Mucosa of stomach (tissue), 1 donor: ENCODE results near the gene PIAS4.
"Not testable (repeated sequence)": the region's sequence is repeated elsewhere in the genome, so short reads cannot be mapped to it uniquely, and the experiment has no call there.

Experiments
- H3K27me3 ChIP-seq: one replicate; pipeline ENCODE4 v1.7.0; 2013; ENCODE audit warnings: mild to moderate bottlenecking, low read length; ENCODE audit not compliant: control insufficient read depth, insufficient read depth
- H3K36me3 ChIP-seq: one replicate; pipeline ENCODE4 v1.7.0; 2013; ENCODE audit warnings: low read length; ENCODE audit not compliant: control insufficient read depth, insufficient read depth
- H3K4me1 ChIP-seq: one replicate; pipeline ENCODE4 v1.7.0; 2013; ENCODE audit warnings: mild to moderate bottlenecking, low read length; ENCODE audit not compliant: control insufficient read depth, insufficient read depth
- H3K4me3 ChIP-seq: one replicate; pipeline ENCODE4 v1.7.0; 2013; ENCODE audit warnings: low read length
- H3K9ac ChIP-seq: one replicate; pipeline ENCODE4 v1.7.0; 2013; ENCODE audit warnings: mild to moderate bottlenecking, low read length, moderate library complexity
- H3K9me3 ChIP-seq: one replicate; pipeline ENCODE4 v1.7.0; 2013; ENCODE audit warnings: mild to moderate bottlenecking, low read length, moderate library complexity; ENCODE audit not compliant: control insufficient read depth
- donor health status: Pancreatic carcinoma.

The PIAS4 gene

GRCh38 chr19:4007021-4007835 lies at the start of gene PIAS4:
Gene PIAS4, plus strand, starts transcription at chr19:4007736. Its CDS starts 25 bp downstream, at chr19:4007761.
- H3K27me3 ChIP-seq, result no peaks in the 10 kb centered on the region
- peak within 1 kb of the TSS; percentile 80 for H3K9ac ChIP-seq
- no peaks in the 10 kb centered on the region for H3K9me3 ChIP-seq
- no peaks in the 10 kb centered on the region for H3K36me3 ChIP-seq
- H3K4me3 ChIP-seq, result peak within 1 kb of the TSS; percentile 80
- peaks cover 43% of the 10 kb centered on the region for H3K4me1 ChIP-seq

GRCh38 chr19:3958836-3959765 lies 48.4 kb upstream of the PIAS4 start:
- no peak overlapping the region for H3K4me3 ChIP-seq
- H3K4me1 ChIP-seq, result no peaks in the 10 kb centered on the region
- H3K9me3 ChIP-seq, result no peaks in the 10 kb centered on the region
- H3K36me3 ChIP-seq, result peaks cover 5% of the 10 kb centered on the region
- H3K9ac ChIP-seq, result no peak overlapping the region
- H3K27me3 ChIP-seq, result no peaks in the 10 kb centered on the region

- Histone ChIP-seq H3K9ac (no peak overlapping the region), H3K27me3 (no peaks in the 10 kb centered on the region), H3K9me3 (no peaks in the 10 kb centered on the region), H3K36me3 (peaks cover 5% of the 10 kb centered on the region), H3K4me1 (no peaks in the 10 kb centered on the region), H3K4me3 (no peak overlapping the region)
Measured at GRCh38 chr19:3959766-3960131, 47.8 kb upstream of the PIAS4 start.

GRCh38 chr19:3961007-3961406 lies 46.5 kb upstream of the PIAS4 start:
- peaks cover 5% of the 10 kb centered on the region for H3K36me3 ChIP-seq
- H3K4me3 ChIP-seq, result no peak overlapping the region
- no peaks in the 10 kb centered on the region for H3K27me3 ChIP-seq
- H3K4me1 ChIP-seq, result peaks cover 5% of the 10 kb centered on the region
- no peak overlapping the region for H3K9ac ChIP-seq
- no peaks in the 10 kb centered on the region for H3K9me3 ChIP-seq

GRCh38 chr19:3963458-3964255 lies 43.9 kb upstream of the PIAS4 start:
- H3K36me3 ChIP-seq, result peaks cover 5% of the 10 kb centered on the region
- H3K4me3 ChIP-seq, result no peak overlapping the region
- no peak overlapping the region for H3K9ac ChIP-seq
- H3K9me3 ChIP-seq, result no peaks in the 10 kb centered on the region
- H3K27me3 ChIP-seq, result no peaks in the 10 kb centered on the region
- H3K4me1 ChIP-seq, result peaks cover 24% of the 10 kb centered on the region

GRCh38 chr19:3964256-3965194 lies 43.0 kb upstream of the PIAS4 start:
- Histone ChIP-seq H3K9ac (no peak overlapping the region), H3K4me3 (no peak overlapping the region), H3K9me3 (no peaks in the 10 kb centered on the region), H3K27me3 (no peaks in the 10 kb centered on the region), H3K4me1 (peaks cover 33% of the 10 kb centered on the region), H3K36me3 (peaks cover 5% of the 10 kb centered on the region)

GRCh38 chr19:3966051-3967017 lies 41.2 kb upstream of the PIAS4 start:
- Histone ChIP-seq H3K36me3 (peaks cover 3% of the 10 kb centered on the region), H3K9ac (peak overlapping the region; percentile 56), H3K4me1 (peaks cover 41% of the 10 kb centered on the region)

GRCh38 chr19:3967983-3968382 lies 39.6 kb upstream of the PIAS4 start:
- H3K9me3 ChIP-seq, H3K27me3 ChIP-seq, H3K36me3 ChIP-seq, H3K4me3 ChIP-seq: not testable (repeated sequence)
- Histone ChIP-seq H3K9ac (peak overlapping the region; percentile 52), H3K4me1 (peaks cover 43% of the 10 kb centered on the region)

More at GRCh38 chr19:3966051-3967017, 41.2 kb upstream of the PIAS4 start:
- no peaks in the 10 kb centered on the region for H3K9me3 ChIP-seq
- peak overlapping the region; percentile 42 for H3K4me3 ChIP-seq
- no peaks in the 10 kb centered on the region for H3K27me3 ChIP-seq

GRCh38 chr19:3968556-3969434 lies 38.7 kb upstream of the PIAS4 start:
- H3K27me3 ChIP-seq, result no peaks in the 10 kb centered on the region
- peak overlapping the region; percentile 98 for H3K9ac ChIP-seq
- H3K36me3 ChIP-seq, result no peaks in the 10 kb centered on the region
- H3K9me3 ChIP-seq, result no peaks in the 10 kb centered on the region
- peaks cover 43% of the 10 kb centered on the region for H3K4me1 ChIP-seq
- H3K4me3 ChIP-seq, result peak overlapping the region; percentile 71
